ENCODE measurements around the gene CACNA2D3.

GRCh38 chr3:54343495-54343894, 221.1 kb downstream of the CACNA2D3 start:
- no peak for TF ChIP-seq FOXA1 (IDR thresholded peaks at IDR 0.05)
- no peak for TF ChIP-seq ZNF384 (IDR thresholded peaks at IDR 0.05)
- TF ChIP-seq BHLHE40 (IDR thresholded peaks at IDR 0.05; ENCODE audit: borderline replicate concordance) = no peak
- no peak for TF ChIP-seq SUZ12 (IDR thresholded peaks at IDR 0.05)
- no peak for TF ChIP-seq ARNT (IDR thresholded peaks at IDR 0.05)
- TF ChIP-seq ELF4 (IDR thresholded peaks at IDR 0.05) = no peak
- TF ChIP-seq SP1 (IDR thresholded peaks at IDR 0.05) = no peak
- no peak for TF ChIP-seq L3MBTL2 (conservative IDR thresholded peaks at IDR 0.05)
- no peak for TF ChIP-seq FOXM1 (IDR thresholded peaks at IDR 0.05; ENCODE audit: borderline replicate concordance)
- TF ChIP-seq FOXK2 (IDR thresholded peaks at IDR 0.05) = no peak
- TF ChIP-seq LEF1 (IDR thresholded peaks at IDR 0.05; ENCODE audit: borderline replicate concordance) = no peak

All from HEK293T (cell line).